PFSK-1 (cell line): ENCODE results near the gene KCNQ5.

Experiments
- FOXP2 ChIP-seq: optimal IDR thresholded peaks from 2 replicates; pipeline ENCODE3; 2011; ENCODE audit warnings: borderline replicate concordance, control low read depth, inconsistent platforms; ENCODE audit not compliant: insufficient read depth; ENCODE audit errors: extremely low read length, extremely low read depth
- POLR2AphosphoS5 ChIP-seq: IDR thresholded peaks from 2 replicates; pipeline ENCODE4 v1.6.1; 2012; ENCODE audit warnings: low read depth, mild to moderate bottlenecking, control low read depth, low read length, moderate library complexity
- REST ChIP-seq, 2 experiments: IDR thresholded peaks; 2 replicates each; pipeline versions ENCODE4 v1.6.1 to v1.8.0; 2011 to 2012; ENCODE audit warnings: low read depth in 2 of 2, low read length in 2 of 2, control low read depth in 1 of 2, inconsistent platforms in 1 of 2, mild to moderate bottlenecking in 1 of 2, moderate library complexity in 1 of 2; ENCODE audit not compliant: insufficient read depth in 1 of 2
- SIN3A ChIP-seq: IDR thresholded peaks from 2 replicates; pipeline ENCODE4 v1.6.1; 2012; ENCODE audit warnings: mild to moderate bottlenecking, low read length, moderate library complexity, borderline replicate concordance; ENCODE audit not compliant: insufficient read depth
- TAF1 ChIP-seq: IDR thresholded peaks from 2 replicates; pipeline ENCODE4 v1.6.1; 2012; ENCODE audit warnings: low read length, control low read depth, borderline replicate concordance; ENCODE audit not compliant: insufficient read depth

KCNQ5 gene

DNA sequence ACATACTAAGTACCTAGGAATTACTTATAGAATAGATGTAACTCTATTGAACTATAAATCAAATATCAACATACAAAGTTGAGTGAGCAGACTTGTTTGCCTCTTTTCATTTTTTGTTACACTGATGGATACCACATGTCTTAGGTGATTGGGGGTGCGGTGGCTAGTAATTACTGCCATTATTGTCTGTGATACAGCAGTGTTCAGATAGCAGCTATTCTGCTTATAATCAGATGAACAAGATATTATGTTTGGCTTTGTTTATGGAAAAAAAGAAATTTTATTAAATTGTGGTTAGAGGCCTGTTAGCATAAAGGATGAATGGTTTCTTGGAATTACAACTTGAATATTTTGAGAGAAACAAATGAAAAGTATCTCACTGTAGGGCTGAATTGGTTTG, 55.9 kb downstream of the KCNQ5 start:
- no peak for TF ChIP-seq REST (IDR thresholded peaks at IDR 0.05; ENCODE audit: insufficient read depth in 1 of 2, low read depth in 2 of 2, low read length in 2 of 2)
- no peak for TF ChIP-seq POLR2AphosphoS5
- TF ChIP-seq SIN3A = no peak
- TF ChIP-seq FOXP2 = no peak

GRCh38 chr6:72683797-72684196, 61.9 kb downstream of the KCNQ5 start:
- TF ChIP-seq TAF1 (no peak), FOXP2 (no peak), POLR2AphosphoS5 (no peak), REST (IDR thresholded peaks at IDR 0.05; ENCODE audit: insufficient read depth in 1 of 2, low read depth in 2 of 2, low read length in 2 of 2) (no peak), SIN3A (no peak)

GRCh38 chr6:72689107-72689954, 67.5 kb downstream of the KCNQ5 start:
- TF ChIP-seq TAF1 (no peak), SIN3A (no peak), REST (IDR thresholded peaks at IDR 0.05; ENCODE audit: insufficient read depth in 1 of 2, low read depth in 2 of 2, low read length in 2 of 2) (no peak), FOXP2 (no peak), POLR2AphosphoS5 (no peak)

GRCh38 chr6:72691249-72691648, 69.4 kb downstream of the KCNQ5 start:
- TF ChIP-seq TAF1 = no peak
- TF ChIP-seq SIN3A = no peak
- no peak for TF ChIP-seq FOXP2
- TF ChIP-seq POLR2AphosphoS5 = no peak
- no peak for TF ChIP-seq REST (IDR thresholded peaks at IDR 0.05; ENCODE audit: insufficient read depth in 1 of 2, low read depth in 2 of 2, low read length in 2 of 2)
